NCI-H82 treated with DMSO at 0.1 percent for 48 hours (cell line): ENCODE data around the gene ACAD11.

Experiments
- DNase-seq: peaks from one replicate; lab custom pipeline; 2025; ENCODE audit not compliant: unreplicated experiment; lab: John Stamatoyannopoulos, UW

Gene ACAD11

GRCh38 chr3:132513057-132513456 lies 146.6 kb downstream of the ACAD11 start:
- no peak for DNase-seq

GRCh38 chr3:132509506-132509905 lies 150.1 kb downstream of the ACAD11 start:
- DNase-seq: no peak

- no peak for DNase-seq
Observed at GRCh38 chr3:132509096-132509495, 150.5 kb downstream of the ACAD11 start.
